H4 (cell line): ENCODE measurements around the gene CCNY. TPM values are rescaled to one million over a fixed set of nuclear protein-coding genes. Genes with fewer than 3 reads are reported as not detected.

Experiments used
- DNase-seq: peaks from one replicate; pipeline ENCODE4 v3.0.0-alpha.2; 2015; ENCODE audit warnings: low spot score
- total RNA-seq: library from RNA; depleted of rRNA; stranded (reverse); fragments of >200 nt; shearing (Covaris generic); gene quantifications from 2 replicates; pipeline ENCODE4 v1.2.3, GENCODE V29; 2014

Gene CCNY
- total RNA-seq, 1 experiment from 2014 or later = 37.6 TPM

DNA sequence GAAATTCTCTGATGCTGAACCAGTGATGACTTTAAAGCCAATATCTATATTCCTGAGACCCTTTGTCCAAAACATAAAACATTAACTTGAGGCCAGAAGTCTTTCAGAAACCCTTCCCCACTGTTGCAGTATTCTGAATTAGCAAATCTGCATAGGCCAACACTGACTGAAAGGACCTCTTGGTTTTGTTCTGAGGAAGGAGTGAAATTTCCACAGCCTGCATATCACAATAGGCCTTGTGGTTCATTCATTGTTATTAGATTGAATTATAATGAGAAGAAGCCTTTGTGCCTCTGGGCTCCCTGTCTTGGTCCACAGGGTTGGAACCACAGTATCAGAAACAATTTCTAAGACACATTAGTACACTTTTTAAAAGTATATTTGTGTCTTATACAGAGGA lies 90.3 kb downstream of the CCNY start:
- no peak for DNase-seq

DNA sequence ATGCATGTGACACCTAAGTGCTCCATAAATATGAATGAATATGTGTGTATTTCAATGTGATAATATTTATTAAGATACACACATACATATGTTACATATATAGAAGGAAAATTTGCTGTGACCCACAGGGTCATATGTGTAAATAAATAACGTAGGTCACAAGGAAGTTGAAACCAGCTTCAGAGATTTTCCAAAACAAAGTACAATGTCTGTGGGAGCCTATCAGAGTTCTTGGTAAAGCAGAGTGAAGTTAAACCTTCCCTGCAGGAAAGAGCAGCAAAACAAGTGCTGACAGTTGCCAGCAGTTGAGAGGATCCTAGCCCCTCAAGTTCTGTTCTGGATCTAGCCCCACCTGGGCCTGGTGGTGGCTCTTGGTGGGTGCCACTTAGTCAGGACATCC lies 91.2 kb downstream of the CCNY start:
- no peak for DNase-seq

DNA sequence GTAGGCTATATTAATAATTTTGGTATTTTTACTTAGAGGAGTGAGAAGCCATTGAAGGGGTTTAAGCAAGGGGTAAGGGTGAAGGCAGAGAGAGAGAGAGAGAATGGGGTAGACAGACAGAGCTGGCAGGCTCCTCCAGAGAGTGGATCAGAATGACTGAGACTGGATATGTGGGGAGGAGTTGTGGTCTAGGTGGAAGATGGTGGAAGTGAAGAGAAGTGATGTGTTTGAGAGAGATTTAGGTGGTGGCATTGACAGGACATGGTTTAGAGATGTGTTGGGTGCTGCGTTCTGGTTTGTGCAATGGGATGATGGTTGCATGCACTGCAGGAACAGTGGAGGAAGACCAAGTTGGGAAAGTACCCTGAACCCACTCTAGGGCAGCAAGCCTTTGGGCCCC lies 92.2 kb downstream of the CCNY start:
- no peak for DNase-seq

DNA sequence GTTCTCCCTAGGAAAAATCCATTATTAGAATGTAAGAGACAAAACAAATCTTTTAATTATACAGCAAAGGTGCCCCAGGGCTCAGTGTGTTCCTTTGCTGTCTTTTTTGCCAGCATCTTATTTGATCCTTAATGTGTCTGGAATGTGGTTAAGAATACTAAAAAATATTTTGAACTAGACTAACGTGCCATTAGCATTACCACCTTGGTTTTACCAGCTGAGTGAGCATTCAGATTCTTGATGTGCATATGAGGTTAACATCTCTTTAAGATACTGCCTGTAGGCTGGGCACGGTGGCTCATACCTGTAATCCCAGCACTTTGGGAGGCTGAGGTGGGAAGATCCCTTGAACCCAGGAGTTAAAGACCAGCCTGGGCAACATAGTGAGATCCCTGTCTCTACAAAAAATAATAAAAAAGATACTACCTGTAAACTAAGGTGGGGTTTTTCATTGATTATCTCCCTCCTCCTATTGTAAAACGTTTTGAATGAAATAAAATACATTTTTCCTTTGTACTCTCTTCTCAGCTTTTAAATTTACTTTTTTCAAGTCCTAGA lies 96.6 kb downstream of the CCNY start:
- DNase-seq = no peak

DNA sequence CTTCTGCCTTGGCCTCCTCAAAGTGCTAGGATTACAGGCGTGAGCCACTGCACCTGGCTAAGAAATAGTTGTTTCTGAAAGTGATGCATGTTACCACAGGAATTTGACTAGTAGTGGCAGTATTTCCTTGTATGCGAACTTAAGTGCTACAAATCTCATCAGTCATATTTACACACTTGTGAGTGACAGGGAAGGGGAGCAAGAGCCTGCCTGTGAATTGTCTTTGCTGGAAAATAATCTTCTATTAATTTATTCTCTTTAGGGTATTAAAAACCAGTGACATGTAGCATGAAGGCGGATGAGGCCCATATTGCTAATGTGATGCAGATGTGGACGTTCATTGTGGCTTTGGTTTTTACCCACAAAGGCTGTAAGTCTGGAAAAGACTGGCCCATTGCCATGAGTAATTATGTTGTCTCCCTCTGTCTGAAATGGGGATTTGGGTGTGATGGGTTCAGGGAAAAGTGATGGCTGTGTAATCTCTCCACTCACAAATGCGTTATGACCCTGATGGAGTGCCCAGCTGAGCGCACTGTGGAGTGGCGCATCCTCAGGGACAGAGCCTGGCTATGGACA lies 97.6 kb downstream of the CCNY start:
- peak; percentile 81 for DNase-seq

DNA sequence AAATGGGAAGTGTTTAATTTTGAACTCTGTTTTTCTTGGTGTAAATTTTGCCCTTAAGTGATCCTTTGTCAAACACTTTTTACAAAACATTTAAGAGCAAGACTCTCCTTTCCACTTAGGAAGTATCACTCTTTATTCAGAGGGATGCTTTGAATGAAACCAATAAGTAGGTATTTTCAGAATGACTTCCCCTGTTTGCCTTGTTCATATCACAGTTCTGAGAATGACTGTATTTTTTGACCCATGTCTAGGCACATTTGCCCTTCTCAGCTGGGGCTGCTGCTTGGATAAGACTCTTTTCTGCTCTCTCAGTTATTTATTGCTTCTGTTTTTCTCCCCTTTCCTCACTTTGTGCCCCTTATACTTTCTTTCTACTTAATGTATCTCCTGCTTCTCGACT lies 98.2 kb downstream of the CCNY start:
- DNase-seq = no peak

DNA sequence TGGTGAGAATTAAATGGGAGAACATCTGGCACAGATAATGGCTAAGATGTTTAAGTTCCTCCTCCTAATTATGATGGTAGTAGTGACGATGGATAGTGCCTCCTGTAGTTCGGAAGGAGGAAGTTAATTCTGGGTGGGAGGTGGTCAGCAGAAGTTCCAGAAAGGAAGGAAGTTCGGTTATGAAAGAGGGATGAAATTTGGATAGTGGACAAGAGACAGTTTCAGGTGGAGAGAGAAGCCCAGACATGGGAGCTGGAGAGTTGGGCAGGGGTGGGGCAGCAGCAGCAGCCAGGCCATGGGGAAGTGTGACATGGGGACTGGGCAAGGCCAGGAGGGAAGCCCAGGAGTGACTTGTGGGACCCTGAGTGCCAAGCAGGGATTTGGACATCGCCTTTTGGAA lies 99.5 kb downstream of the CCNY start:
- DNase-seq = no peak

DNA sequence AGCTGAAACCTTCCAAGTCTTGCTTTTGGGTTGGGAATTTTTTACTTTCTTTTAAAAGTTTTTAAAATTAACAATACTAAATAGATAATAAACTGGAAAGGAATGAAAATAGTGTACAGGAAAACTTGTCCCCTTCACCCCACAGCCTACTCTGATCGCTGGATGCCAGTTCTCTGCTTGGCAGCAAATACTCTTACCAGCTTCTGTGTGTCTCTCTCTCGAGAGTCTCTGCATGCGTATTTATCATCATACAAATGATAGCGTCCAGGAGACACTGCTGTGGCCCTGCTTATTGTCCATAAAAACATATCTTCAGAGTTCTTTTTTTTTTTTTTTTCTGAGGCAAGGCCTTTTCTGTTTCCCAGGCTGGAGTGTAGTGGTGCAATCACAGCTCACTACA lies 101.5 kb downstream of the CCNY start:
- no peak for DNase-seq

DNA sequence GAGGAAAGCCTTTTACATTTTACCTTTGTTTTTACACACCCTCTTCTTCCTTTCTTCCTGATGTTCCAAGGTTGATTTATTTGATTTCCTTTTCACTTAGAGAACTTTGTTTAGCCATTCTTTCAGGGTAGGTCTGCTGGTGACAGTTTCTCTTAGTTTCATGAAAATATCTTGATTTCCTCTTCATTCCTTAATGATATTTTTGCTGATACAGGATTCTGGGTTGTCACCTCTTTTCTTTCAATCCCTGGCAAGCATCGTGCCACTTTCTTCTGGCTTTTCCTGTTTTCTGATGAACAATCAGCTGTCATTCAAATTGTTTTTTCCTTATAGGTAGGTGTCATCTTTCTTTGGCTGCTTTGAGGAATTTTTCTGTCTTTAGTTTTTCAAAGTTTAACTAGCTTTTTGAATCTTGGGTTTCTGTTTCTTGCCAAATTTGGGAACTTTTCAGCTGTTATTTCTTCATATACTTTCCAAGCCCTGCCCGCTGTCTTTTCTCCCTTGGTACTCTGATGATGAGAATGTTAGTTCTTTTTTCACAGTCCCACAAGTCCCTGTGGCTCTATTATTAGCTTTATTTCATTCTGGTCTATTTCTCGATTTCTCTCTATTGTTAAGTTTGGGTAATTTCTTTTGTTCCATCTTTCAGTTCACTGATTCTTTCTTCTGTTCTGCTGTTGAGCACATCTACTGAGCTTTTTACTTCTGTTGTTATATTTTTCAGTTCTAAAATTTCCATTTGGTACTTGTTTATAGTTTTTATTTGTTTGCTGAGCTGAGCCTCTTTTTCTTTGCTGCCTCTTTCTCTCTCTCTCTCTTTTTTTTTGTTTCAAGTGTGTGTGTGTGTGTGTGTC lies 102.6 kb downstream of the CCNY start:
- DNase-seq = no peak

DNA sequence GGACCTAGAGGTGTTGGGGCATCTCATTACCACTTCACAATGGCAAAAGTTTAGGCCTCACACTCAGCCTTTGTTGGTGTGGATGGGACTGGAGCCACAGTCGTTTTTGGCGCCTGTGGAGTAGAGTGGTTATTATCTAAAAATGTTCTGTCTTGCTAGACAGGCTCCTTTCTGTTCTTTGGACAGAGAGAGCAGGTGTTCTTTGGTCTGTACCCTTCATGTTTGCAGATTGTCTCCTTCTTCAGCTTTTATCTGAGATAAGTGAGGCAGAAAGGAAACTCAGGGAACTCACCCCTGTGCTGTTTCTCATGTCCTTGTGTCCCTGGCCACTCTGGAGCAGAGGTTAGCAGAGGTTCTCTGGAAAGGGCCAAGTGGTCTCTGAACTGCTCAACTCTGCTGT lies 103.7 kb downstream of the CCNY start:
- no peak for DNase-seq

DNA sequence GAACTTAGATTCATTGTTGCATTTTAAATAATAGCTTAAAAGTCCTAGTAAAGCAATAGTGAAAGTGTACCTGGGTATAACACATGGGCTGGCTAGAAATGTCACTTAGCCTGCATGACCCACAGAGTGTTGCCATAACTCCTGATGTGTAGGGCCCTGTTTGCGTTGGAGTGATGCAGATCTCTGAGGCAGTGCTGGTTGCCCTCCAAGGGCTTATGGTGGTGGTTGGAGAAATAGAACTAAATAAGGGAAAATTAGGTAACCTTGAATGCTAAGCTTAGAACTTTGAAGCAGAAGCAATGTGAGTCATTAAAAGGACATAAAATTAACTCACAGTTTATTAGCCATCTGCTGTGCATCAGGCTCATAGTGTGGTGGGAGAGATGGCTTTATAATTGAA lies 105.7 kb downstream of the CCNY start:
- no peak for DNase-seq

DNA sequence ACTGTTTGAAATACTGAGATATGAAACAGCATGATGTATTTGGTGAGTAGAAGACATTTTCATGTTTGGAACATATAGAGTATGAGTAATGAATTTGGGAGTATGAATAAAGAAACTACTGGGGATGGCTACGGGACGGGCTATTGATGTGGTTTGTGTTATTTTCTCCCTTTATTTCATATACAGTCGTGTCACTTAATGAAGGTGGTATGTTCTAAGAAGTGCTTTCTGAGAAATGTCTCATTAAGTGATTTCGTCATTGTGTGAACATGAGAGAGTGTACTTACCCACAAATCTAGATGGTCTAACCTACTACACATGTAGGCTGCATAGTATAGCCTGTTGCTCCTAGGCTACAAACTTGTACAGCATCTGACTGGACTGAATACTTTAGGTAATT lies 106.3 kb downstream of the CCNY start:
- no peak for DNase-seq

DNA sequence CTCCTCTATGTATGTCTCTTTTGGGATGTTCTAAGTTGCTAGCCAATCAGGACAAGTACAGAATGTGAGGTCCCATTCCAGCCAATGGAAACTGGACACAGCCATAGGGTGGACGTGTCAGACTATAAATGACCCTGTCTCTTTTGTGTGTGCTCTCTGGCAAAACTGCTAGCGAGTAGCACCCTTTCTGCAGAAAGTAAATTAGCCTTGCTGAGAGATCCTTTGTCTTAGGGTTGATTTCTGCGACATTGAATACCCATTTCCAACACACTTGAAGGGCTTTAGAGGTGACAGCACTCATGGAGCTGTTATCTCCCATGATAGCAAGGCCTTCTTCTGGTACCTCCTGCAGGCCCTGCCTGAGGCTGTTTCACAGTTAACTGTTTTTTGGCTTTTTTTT lies 107.5 kb downstream of the CCNY start:
- no peak for DNase-seq

DNA sequence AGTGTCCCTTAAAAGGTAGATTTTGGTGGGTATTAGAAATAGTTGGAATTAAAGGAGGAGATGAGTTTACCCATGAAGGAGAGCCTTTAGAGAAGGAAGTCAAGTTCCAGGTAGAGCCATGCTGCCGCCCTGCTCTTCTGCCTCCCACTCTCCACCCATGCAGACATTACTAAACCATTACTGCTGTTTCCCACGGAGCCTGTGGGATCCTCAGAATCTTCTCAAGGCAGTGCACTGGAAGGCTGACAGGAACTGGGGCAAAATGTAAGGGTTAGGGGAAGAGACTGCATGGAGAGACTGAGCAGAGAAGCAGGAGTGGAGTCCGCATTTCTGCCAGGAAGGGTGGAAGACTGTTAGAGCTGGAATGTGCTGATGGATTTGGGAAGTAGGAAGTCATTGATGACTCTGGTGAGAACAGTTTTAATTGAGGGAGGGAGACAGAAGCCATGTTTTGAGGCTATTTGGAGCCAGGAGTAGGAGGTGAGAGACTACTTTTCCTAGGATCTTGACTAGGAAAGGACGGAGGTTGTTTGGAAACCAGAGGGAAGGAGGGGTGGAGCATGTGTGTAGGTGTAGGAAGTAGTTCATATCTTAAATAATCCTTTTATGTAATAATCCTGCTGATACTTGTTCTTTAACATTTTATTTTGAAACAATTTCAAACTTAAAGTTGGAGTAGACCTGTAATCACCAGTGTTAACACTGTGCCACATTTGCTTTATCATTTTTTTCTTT lies 109.0 kb downstream of the CCNY start:
- no peak for DNase-seq

DNA sequence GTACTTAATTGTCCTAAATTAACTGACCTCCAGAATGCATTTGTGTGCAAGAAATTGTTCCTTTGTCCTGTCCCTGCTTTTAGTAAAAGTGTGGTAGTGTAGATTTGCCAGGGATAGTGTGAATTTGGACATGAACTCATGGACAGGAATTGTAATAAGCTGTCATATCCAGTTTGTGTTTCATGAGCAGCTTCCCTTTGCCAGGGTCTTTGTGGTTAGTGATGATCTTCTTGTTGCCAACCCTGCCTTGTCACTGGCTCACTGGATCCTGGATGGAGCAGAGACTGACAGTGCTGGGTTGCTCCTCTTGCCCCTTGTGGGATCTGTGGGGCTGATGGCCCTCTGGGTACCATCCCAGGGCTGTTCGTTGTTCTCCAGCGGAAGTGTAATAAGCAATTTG lies 110.1 kb downstream of the CCNY start:
- DNase-seq = no peak

DNA sequence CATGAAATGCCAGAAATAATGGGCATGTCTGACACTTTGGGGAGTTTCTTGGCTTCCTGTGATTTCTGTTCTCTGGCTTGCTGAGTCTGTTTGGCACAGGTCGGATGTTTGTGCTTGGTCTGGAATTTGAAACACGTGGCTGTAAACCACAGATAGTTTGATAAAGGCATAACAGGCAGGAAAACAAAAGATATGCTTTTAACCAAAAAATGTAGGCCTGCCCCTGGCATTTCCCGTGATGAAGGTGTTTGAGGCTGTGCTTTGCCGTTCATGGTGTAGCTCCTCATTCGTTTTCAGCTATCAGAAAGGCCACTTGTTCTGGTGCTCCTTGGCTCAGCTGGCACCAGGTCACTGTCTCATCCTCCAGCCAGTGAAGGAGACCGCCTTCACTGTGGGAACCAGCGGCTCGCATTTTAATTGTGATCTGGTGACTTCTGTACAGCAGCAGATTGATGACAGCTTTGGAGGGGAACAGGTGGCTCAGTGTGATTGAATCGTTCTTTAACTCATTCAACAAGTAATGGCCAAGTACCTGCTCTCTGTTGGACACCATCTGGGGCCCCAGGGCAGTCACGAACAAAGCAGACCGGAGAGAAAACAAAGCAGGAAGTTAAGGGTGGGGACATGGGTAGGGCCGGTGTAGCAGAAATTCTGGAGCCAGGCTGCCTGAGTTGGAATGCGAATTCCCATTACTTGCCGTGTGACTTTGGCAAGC lies 111.5 kb downstream of the CCNY start:
- DNase-seq = peak; percentile 22

DNA sequence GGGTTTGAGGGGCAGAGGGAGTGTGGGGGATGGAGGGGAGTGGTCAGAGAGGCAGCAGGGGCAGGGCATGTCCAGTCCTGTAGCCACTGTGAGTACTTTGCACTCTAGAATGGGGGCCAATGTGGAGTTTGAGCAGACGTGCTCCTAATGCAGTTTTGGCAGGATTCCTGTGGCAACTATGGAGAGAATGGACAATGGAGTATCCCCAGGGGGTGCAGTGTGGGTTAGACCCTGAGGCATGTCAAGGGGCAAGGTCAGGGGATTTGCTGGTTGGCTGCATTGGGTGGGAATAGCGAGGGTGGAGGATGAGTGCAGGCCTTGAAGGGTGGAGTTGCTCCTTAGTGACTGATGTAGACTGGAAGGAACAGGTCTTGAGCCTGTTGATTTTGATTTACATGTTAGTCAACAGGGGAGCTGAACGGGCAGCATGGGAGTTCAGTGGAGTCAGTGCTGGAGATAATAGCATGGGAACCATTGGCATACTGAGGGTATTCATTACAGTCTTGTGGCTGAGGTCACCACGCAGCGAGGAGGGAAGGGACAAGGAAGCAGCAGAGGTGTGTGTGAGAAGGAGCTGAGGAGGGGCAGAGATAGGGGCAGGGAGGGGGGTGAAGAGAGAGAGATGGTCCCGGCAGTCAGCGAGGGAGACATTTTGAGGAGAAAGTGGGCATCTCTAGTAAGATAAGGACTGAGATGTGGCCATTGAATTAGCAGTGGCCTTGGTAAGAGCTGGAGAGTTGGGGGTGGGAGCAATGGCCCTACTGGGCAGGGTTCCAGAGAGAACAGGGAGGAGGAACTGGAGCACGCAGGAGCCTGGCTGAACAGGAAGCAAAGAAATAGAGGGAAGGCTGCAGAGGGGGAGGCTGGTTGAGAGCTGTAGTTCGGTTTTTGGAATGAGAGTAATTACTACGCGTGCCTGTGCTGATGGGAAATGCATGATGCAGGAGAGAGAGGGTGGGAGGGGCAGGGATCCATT lies 112.7 kb downstream of the CCNY start:
- no peak for DNase-seq

DNA sequence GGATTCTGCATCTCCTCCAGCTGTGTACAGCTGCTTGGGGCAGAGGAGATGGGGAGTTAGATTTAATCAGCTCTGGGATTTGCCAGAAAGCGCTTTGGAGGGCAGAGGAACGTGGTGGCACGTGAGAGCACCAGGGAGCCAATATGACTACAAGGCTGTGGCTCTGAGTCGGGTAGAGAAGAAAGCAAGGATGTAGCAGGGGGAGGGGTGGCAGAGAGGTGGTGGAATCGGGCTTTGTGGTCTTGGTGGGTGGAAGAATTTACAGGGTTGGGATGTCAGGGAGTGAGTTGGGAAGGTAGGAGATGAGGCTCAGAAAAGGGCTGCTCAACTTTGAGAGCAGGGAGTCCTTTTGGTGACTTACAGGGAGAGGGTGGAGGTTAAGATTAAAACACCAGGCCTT lies 113.6 kb downstream of the CCNY start:
- no peak for DNase-seq

DNA sequence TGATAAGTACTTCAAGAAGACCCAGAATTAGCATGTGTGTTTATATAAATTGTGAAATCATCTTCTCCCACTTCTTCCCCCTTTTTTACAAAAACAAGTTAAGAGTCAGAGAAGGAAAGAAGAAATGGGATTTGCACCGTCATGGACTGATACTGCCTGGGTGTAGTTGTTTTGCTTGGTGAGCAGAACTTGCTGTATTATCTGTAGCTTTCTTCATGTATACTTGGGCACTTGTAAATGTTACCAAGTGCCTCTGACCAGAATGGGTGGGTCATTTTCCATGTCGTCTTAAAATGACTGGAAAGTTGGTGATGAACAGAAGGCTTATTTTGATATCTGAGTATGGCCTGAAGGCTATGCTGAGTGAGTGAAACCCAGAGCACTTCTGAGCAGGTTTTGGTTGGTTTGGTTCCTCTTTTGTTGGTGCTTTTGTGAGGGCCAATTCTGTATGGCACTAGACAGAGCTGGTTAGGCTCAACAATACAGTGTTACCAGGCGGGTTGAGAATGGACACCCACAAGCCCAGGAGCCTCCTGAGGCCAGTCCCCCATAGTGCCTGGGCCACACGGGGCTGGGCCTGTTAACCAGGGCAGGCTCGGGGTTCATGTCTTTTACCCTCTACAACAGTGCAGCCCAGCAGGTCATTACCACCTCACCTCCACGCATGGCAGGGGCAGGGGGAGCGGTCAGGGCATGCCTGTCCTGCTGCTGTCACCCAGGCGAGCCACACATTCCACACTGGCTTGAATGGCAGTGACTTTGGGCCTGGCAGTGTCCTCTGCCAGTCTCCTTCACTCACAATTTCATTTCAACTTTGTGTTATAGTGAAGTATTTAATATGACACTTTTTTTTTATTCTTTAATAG lies 115.1 kb downstream of the CCNY start:
- no peak for DNase-seq

DNA sequence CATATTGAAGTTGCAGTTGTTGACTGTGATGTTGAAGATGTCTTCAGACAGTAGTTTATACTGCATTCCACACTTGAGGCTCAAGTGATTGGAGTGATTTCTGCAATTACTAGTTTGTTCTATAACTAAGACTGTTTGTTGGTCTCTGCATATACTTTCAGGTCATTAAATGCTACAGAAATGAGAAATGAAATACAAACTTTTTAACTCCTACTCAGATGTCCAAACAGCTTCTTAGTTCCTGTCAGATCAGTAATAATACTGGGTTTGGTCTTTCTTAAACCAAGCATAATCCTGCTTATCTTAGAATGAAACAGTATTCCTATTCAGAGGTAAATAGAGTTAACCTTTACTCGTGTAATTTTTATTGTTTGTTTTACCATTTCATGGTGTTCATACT lies 115.9 kb downstream of the CCNY start:
- DNase-seq = no peak
